Transverse colon (tissue), 4 donors: Measurements from ENCODE around the gene WNT16. TPM values are rescaled to one million over a fixed set of nuclear protein-coding genes. Genes with fewer than 3 reads are reported as not detected.

Experiments used
- DNase-seq: peaks from one replicate; pipeline ENCODE4 v3.0.0-alpha.2; 2019
- H3K27ac ChIP-seq, 4 donors: fragments of 200-600 bp; sonication (generic); 2 replicates each; pipeline ENCODE4 v1.5.1; 2016 to 2018; ENCODE audit warnings: inconsistent platforms in 4 of 4
- H3K27me3 ChIP-seq: fragments of 200-600 bp; sonication (generic); 2 replicates; pipeline ENCODE4 v1.5.1; 2017; ENCODE audit warnings: inconsistent platforms
- H3K36me3 ChIP-seq, 4 donors: fragments of 200-600 bp; sonication (generic); 2 replicates each; pipeline ENCODE4 v1.5.1; 2017 to 2019; ENCODE audit warnings: inconsistent platforms in 4 of 4
- H3K4me1 ChIP-seq, 4 donors: fragments of 200-600 bp; sonication (generic); 2 replicates each; pipeline ENCODE4 v1.5.1; 2017 to 2020; ENCODE audit warnings: inconsistent platforms in 4 of 4
- H3K4me3 ChIP-seq, 4 donors: fragments of 200-600 bp; sonication (generic); 1 replicate in 1 of 4; 2 replicates in 3 of 4; pipeline versions ENCODE4 v1.5.1 to v1.6.1; 2017 to 2019; ENCODE audit warnings: inconsistent platforms in 4 of 4
- H3K9me3 ChIP-seq, 2 donors: fragments of 200-600 bp; sonication (generic); 2 replicates each; pipeline ENCODE4 v1.5.1; 2017 to 2019; ENCODE audit warnings: inconsistent platforms in 2 of 2
- CTCF ChIP-seq, 5 experiments: fragments of 200-600 bp in 3 of 5; fragments of 450-650 bp in 2 of 5; sonication (generic) in 3 of 5; IDR thresholded peaks; 1 replicate in 2 of 5; 2 replicates in 3 of 5; pipeline ENCODE4 v1.5.1; 2016 to 2017; ENCODE audit warnings: antibody characterized with exemption in 5 of 5, inconsistent platforms in 3 of 5, mild to moderate bottlenecking in 2 of 5, moderate library complexity in 1 of 5
- EP300 ChIP-seq: sonication (generic); formaldehyde crosslinking; IDR thresholded peaks from one replicate; pipeline ENCODE4 v1.6.1; 2017; ENCODE audit warnings: antibody characterized with exemption, low read depth
- POLR2A ChIP-seq: fragments of 450-650 bp; IDR thresholded peaks from one replicate; pipeline ENCODE4 v1.6.1; 2016; ENCODE audit warnings: antibody characterized with exemption, mild to moderate bottlenecking, moderate library complexity
- POLR2AphosphoS5 ChIP-seq, 3 donors: sonication (generic); formaldehyde crosslinking; IDR thresholded peaks; one replicate each; pipeline ENCODE4 v1.6.1; 2016; ENCODE audit warnings: antibody characterized with exemption in 3 of 3
- WGBS, 2 donors: methylation state at CpG; one replicate each; pipeline ENCODE4 v1.1.5; 2018; ENCODE audit warnings: low coverage in 1 of 2; 5-methylcytosine and 5-hydroxymethylcytosine counted together
- in situ Hi-C, 4 donors: fragments of 200-750 bp; cut with MboI; loops; one replicate each; pipeline versions ENCODE4 v1.15.0 to v1.15.1; 2017; ENCODE audit warnings: low sequenced_read_pairs in 3 of 4, low pct_ligation_motif_present in 1 of 4, low pct_unique_long_range_greater_than_20kb in 1 of 4
- intact Hi-C: fragments of 100-400 bp; cut with DNase I; formaldehyde crosslinking; loops from one replicate; pipeline ENCODE4 v1.15.1; 2023; ENCODE audit warnings: low total_unique reads
- total RNA-seq, 4 donors: library from RNA; depleted of rRNA; stranded (reverse); fragments of >200 nt; gene quantifications; one replicate each; pipeline ENCODE4 v1.1.0, GENCODE V29; 2016

The WNT16 gene
- total RNA-seq, 4 donors from 2014 or later = 0.32 TPM; not detected in 3

- Histone ChIP-seq H3K4me1 (no peaks in the 10 kb centered on the region), H3K4me3 (no peak overlapping the region), H3K36me3 (no peaks in the 10 kb centered on the region), H3K27ac (no peak overlapping the region), H3K27me3 (peaks cover 39% of the 10 kb centered on the region), H3K9me3 (no peaks in the 10 kb centered on the region)
- intact Hi-C loops = no loop called here
- in situ Hi-C loops = no loop called here
- 67 to 84% methylated on average over 3 of the region's 3 CpGs for WGBS, 2 donors
- TF ChIP-seq POLR2AphosphoS5 (IDR thresholded peaks at IDR 0.05) = no peak
- no peak for TF ChIP-seq EP300
- no peak for DNase-seq
These were observed 7.8 kb downstream of the WNT16 start for GRCh38 chr7:121336579-121336978.

GRCh38 chr7:121337398-121337797 lies 8.6 kb downstream of the WNT16 start:
- peaks cover 32% of the 10 kb centered on the region for H3K27me3 ChIP-seq
- no peak overlapping the region for H3K27ac ChIP-seq
- WGBS, 2 donors = 18 to 32% methylated on average over 3 of the region's 3 CpGs
- H3K4me1 ChIP-seq = no peaks in the 10 kb centered on the region
- H3K4me3 ChIP-seq = no peak overlapping the region
- intact Hi-C loops (no loop called here), in situ Hi-C loops (no loop called here)
- no peaks in the 10 kb centered on the region for H3K36me3 ChIP-seq
- no peak for TF ChIP-seq POLR2AphosphoS5 (IDR thresholded peaks at IDR 0.05)
- TF ChIP-seq EP300 = no peak
- TF ChIP-seq CTCF (IDR thresholded peaks at IDR 0.05) = peak in 2 of 5 experiments; percentile 21 to 25
- no peak for TF ChIP-seq POLR2A
- no peaks in the 10 kb centered on the region for H3K9me3 ChIP-seq
- DNase-seq = no peak

- Histone ChIP-seq H3K36me3 (no peaks in the 10 kb centered on the region), H3K4me3 (no peak overlapping the region), H3K27me3 (peaks cover 16% of the 10 kb centered on the region), H3K9me3 (no peaks in the 10 kb centered on the region), H3K4me1 (peaks cover 0 to 7% (median 3%) of the 10 kb centered on the region in 4 donors), H3K27ac (no peak overlapping the region)
- WGBS, 2 donors = 77 to 88% methylated on average over 4 to 5 of the region's 5 CpGs
- intact Hi-C loops = no loop called here
- in situ Hi-C loops = no loop called here
- no peak for DNase-seq
- TF ChIP-seq POLR2A = no peak
- no peak for TF ChIP-seq POLR2AphosphoS5 (IDR thresholded peaks at IDR 0.05)
- no peak for TF ChIP-seq CTCF (IDR thresholded peaks at IDR 0.05)
- no peak for TF ChIP-seq EP300
These were observed 10.3 kb downstream of the WNT16 start for GRCh38 chr7:121339082-121339481.

GRCh38 chr7:121341933-121342332 lies 13.1 kb downstream of the WNT16 start:
- in situ Hi-C loops = no loop called here
- intact Hi-C loops = no loop called here

More at GRCh38 chr7:121341933-121342332, 13.1 kb downstream of the WNT16 start:
- Histone ChIP-seq H3K4me1 (peaks cover 0 to 9% (median 6%) of the 10 kb centered on the region in 4 donors), H3K9me3 (no peaks in the 10 kb centered on the region), H3K36me3 (no peaks in the 10 kb centered on the region), H3K4me3 (no peak overlapping the region), H3K27me3 (no peaks in the 10 kb centered on the region), H3K27ac (no peak overlapping the region)
- DNase-seq = no peak
- TF ChIP-seq EP300 = no peak
- TF ChIP-seq POLR2AphosphoS5 (IDR thresholded peaks at IDR 0.05) = no peak
- TF ChIP-seq POLR2A = no peak
- no peak for TF ChIP-seq CTCF (IDR thresholded peaks at IDR 0.05)
